Skin epidermis (tissue), 12 donors: ENCODE data around the gene MCF2L.

Experiments used
- H3K27ac ChIP-seq, 21 experiments: fragments of 200-600 bp; sonication (generic) in 11 of 21; one replicate each; pipeline ENCODE4 v1.5.0; 2020; ENCODE audit warnings: mild to moderate bottlenecking in 3 of 21, inconsistent platforms in 2 of 21, moderate library complexity in 2 of 21
- H3K4me3 ChIP-seq, 7 experiments: fragments of 200-600 bp; sonication (generic) in 2 of 7; one replicate each; pipeline ENCODE4 v1.5.0; 2020; ENCODE audit warnings: inconsistent platforms in 2 of 7, mild to moderate bottlenecking in 2 of 7, moderate library complexity in 1 of 7

The MCF2L gene

GRCh38 chr13:112943309-112944125 is 25.5 kb upstream of the MCF2L start:
- H3K27ac ChIP-seq: peak overlapping the region in 14 of 21 experiments; percentile 9 to 73 (median 60)

GRCh38 chr13:112947796-112948195 is 21.2 kb upstream of the MCF2L start:
- no peak overlapping the region for H3K4me3 ChIP-seq
- H3K27ac ChIP-seq: no peak overlapping the region

More at GRCh38 chr13:112943309-112944125, 25.5 kb upstream of the MCF2L start:
- peak overlapping the region; percentile 33 to 53 (median 44) for H3K4me3 ChIP-seq

- H3K4me3 ChIP-seq: no peak overlapping the region
- no peak overlapping the region for H3K27ac ChIP-seq
Observed at GRCh38 chr13:112951674-112952371, 17.2 kb upstream of the MCF2L start.

GRCh38 chr13:112952759-112953551 is 16.1 kb upstream of the MCF2L start:
- H3K27ac ChIP-seq: no peak overlapping the region

GRCh38 chr13:112953591-112954487 is 15.2 kb upstream of the MCF2L start:
- H3K27ac ChIP-seq: no peak overlapping the region
- no peak overlapping the region for H3K4me3 ChIP-seq

More at GRCh38 chr13:112952759-112953551, 16.1 kb upstream of the MCF2L start:
- no peak overlapping the region for H3K4me3 ChIP-seq

- H3K4me3 ChIP-seq: no peak overlapping the region
- no peak overlapping the region for H3K27ac ChIP-seq
Observed at GRCh38 chr13:112954488-112955270, 14.3 kb upstream of the MCF2L start.

GRCh38 chr13:112955271-112955937 is 13.6 kb upstream of the MCF2L start:
- no peak overlapping the region for H3K4me3 ChIP-seq
- no peak overlapping the region for H3K27ac ChIP-seq

- H3K27ac ChIP-seq: no peak overlapping the region
- no peak overlapping the region for H3K4me3 ChIP-seq
Observed at GRCh38 chr13:112955956-112956355, 13.1 kb upstream of the MCF2L start.

GRCh38 chr13:112956571-112957294 is 12.3 kb upstream of the MCF2L start:
- Histone ChIP-seq H3K4me3 (no peak overlapping the region), H3K27ac (no peak overlapping the region)

GRCh38 chr13:112957295-112957677 is 11.7 kb upstream of the MCF2L start:
- Histone ChIP-seq H3K4me3 (no peak overlapping the region), H3K27ac (no peak overlapping the region)

- Histone ChIP-seq H3K27ac (peak overlapping the region in 7 of 21 experiments; percentile 50 to 83 (median 63)), H3K4me3 (no peak overlapping the region)
Observed at GRCh38 chr13:112958127-112958989, 10.7 kb upstream of the MCF2L start.

- Histone ChIP-seq H3K4me3 (no peak overlapping the region), H3K27ac (peak overlapping the region in 5 of 21 experiments; percentile 54 to 83 (median 68))
Observed at GRCh38 chr13:112959206-112959605, 9.8 kb upstream of the MCF2L start.

- Histone ChIP-seq H3K4me3 (no peak overlapping the region), H3K27ac (peak overlapping the region in 7 of 21 experiments; percentile 5 to 79 (median 26))
Observed at GRCh38 chr13:112959701-112960542, 9.1 kb upstream of the MCF2L start.

GRCh38 chr13:112960706-112961105 is 8.3 kb upstream of the MCF2L start:
- no peak overlapping the region for H3K4me3 ChIP-seq
- peak overlapping the region in 1 of 21 experiments; percentile 5 for H3K27ac ChIP-seq
